G401.6 (cell line): ENCODE data around the gene ACSS2.

ENCODE experiments used
- FAIRE-seq: peaks from 2 replicates; lab custom pipeline; 2012; peaks lifted over from hg19 to GRCh38; lab: Jason Lieb, UNC

ACSS2 gene

DNA sequence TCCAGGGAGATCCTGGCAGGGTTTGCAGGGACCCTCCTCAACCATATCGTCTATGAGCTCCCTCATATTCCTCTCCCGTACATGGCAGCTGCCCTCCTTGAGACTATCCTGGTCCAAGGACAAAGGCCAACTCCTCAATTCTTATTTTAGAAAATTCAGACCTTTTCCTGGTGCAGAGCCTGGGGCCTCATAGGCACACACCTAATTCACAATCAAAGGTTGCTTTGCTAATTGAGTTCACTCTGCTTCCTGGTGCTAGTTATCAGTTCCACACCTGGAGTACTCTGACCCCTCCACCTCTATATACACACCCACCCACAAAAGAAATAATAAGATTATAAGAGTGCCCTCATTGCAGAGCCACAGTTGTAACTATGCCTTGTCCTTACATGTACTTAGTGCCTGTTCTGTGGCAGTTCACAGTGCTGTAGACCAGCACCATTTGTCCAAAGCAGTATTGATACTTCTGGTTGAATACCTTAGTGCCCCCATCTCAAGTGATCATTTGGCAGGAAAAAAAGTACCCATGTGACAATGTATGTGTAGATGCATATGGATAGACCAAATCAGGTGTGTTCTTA, 40.5 kb downstream of the ACSS2 start:
- no peak for FAIRE-seq

- FAIRE-seq, result no peak
Measured at GRCh38 chr20:34920055-34920454, 43.6 kb downstream of the ACSS2 start.

DNA sequence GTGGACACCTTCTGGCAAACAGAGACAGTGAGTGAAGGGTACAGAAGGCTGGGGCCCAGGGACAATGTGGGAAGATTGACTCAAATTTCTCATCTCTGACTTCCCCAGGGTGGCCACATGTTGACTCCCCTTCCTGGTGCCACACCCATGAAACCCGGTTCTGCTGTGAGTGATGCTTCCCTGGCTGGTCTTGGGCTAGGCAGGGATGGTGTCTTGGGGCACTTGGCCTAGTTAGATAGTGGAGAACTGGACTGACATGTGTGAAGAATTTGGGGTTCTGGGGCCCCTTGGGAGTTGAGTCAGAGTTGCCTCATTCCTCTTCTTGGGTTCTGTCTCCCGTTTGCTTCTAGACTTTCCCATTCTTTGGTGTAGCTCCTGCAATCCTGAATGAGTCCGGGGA, 45.0 kb downstream of the ACSS2 start:
- FAIRE-seq, result no peak

DNA sequence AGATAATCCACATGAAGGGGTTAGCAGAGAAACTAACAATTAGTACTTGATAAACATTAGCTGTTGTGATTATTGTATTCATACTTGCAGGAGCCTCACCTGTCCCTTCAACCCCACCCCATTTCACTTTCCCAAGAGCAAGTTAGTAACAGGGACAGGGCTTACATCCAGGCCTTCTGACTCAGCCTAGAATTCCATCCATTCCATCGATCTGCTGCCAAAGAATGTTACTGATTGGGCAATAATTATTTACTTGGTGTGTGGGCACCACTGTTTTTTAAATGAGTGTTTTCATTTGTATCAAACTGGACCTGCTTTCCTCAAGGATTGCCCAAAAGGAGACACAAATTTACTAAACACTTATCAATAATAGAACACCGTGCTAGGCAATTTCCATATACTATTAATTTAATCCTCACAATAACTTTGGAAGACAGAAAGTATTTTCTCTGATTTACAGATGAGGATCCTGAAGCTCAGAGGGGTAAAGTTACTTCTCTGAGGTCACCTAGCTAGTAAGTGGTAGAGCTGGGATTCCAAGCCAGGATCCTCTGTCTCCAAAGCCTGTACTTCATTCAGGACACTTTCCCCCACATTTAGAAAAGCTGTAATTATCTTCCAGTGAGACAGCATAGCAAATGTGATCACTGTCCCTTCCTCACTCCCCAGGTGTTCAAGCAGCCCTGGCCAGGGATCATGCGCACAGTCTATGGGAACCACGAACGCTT, 46.4 kb downstream of the ACSS2 start:
- FAIRE-seq, result no peak

DNA sequence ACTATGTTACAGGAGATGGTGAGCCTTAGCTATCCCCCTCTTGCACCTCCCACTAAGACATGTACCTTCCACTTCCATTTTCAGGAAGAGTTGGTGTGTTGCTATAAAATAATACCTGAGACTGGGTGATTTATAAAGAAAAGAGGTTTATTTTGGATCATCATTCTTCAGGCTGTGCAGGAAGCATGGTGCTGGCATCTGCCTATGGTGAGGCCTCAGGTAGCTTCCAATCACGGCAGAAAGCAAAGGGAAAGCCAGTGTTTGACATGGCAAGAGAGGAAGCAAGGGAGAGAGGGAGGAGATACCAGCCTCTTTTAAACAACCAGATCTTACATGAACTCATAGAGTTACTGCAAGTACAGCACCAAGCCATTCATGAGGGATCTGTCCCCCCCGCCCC, 47.0 kb downstream of the ACSS2 start:
- no peak for FAIRE-seq

DNA sequence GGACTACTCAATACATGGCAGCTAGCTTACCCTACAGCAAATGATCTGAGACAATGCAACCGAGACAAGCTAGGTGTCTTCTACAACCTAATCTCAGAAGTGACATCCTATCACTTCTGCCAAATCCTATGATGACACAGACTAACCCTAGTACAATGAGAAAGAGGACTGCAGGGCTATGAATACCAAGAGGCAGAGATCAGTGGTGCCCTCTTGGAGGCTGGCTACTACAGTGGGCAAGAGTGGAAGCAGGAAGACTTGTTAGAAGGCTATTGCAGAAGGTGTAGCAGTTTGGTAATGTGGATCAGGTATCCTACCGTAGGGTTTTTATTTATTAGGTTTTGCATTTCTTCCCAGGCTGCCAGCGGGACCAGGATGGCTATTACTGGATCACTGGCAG, 48.9 kb downstream of the ACSS2 start:
- no peak for FAIRE-seq

- FAIRE-seq, result no peak
Measured at GRCh38 chr20:34925981-34926380, 49.6 kb downstream of the ACSS2 start.

GRCh38 chr20:34926581-34926980, 50.2 kb downstream of the ACSS2 start:
- FAIRE-seq, result no peak

GRCh38 chr20:34927736-34928135, 51.3 kb downstream of the ACSS2 start:
- no peak for FAIRE-seq

DNA sequence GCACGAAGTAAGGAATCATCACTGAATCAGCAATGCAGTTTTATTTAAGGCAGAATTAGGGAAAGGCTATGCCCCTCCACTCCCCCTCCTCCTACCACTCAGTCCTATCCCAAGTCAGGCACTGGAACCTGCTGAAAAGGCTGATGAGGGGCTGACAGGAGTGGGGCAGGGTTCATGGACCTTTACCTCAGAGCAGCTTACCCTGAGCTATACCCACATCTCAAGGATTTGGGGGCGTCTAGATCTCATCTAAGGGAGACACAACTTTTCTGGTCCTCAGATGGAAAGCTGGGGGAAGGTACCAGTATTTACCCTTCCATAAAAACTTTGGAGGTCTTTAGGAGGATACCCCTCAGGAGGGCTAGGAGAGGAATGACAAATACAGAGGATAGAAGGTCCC, 52.0 kb downstream of the ACSS2 start:
- FAIRE-seq, result no peak

DNA sequence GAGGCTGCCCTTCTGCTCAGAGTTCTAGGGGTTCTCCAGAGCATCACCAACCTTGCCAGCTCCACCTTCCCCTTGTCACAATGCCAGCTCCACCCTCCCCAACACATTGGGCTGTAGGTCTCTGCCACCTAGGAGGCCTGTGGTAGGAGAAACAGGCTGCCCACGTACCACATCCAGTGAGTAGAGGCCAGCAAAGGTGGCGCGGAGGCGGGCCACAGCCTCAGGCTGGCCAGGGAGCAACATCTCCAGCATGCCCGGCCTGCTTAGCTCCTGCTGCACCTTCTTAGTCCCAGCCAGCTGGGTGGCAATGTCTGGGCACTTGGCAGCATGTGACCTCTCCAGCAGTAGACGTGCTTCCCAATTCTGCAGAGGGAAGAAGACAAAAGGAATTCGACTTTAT, 55.4 kb downstream of the ACSS2 start:
- FAIRE-seq, result no peak

- no peak for FAIRE-seq
Measured at GRCh38 chr20:34938466-34939163, 62.2 kb downstream of the ACSS2 start.

DNA sequence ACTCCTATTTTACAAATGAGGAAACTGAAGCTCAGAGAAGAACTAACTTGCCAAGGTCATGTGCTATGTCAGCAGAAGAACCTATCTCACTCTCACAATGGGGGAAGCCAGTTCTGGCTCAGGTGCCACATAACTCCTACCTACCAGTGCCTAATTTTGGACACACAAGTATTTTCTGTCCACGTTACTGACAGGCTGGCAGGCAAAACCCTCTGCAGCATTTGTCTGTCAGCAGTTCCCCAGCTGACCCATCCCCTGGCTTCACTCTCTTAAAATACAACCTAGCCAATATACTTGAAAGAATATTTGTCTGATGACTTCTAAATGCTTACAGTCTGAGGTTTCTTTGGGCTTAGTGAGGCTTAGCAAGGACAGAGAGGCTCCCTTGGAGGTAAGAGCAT, 63.7 kb downstream of the ACSS2 start:
- no peak for FAIRE-seq

DNA sequence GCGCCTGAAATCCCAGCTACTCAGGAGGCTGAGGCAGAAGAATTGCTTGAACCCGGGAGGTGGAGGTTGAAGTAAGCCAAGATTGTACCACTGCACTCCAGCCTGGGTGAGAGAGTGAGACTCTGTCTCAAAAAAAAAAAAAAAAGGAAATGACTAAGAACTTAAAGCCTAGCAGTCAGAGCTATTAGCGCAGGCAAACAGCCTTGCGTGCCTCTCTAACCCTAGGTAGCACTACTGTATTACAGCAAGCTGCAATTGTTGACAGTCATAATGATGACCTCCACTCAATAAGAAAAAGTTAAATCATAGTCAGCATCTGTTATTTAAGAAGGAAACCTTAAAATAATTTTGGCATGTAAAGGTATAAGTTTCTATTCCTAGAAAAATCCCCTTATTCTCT, 64.8 kb downstream of the ACSS2 start:
- FAIRE-seq, result no peak

- FAIRE-seq, result no peak
Measured at GRCh38 chr20:34942301-34942700, 65.9 kb downstream of the ACSS2 start.

DNA sequence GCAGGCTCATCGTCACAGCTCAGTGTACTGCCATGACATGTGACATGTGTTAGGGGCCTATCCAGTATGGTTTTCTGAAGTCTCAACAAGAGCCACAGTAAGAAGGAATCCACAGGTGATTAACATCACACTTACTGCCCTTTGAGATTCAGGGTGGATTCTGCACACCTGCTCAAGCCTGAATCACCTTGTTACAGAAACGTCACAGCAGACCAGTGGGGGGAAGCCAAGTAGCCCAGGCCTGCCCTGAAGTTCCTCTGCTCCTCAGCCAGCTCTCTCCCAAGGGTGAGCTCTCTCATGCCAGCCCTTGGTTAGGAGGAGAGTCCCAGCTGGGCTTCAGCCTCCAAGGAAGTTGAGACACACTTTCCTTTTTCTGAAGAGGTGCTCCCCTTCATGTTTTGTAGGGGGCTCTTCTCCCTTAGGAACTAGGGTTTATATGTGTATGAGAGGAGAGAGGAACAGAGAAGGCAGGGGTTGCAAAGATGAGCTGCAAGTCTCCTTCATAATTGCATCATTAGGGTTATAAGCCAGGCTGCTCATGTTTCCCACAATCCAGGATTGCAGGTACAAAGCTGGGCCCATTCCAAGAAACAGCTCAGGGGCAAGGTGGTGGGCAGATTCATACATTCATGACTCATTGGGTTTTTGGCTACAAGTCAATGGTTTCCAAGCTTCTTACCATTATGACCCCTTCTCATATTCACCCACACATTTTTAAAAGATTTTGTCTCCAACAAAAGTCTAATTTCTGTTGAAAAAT, 67.6 kb downstream of the ACSS2 start:
- FAIRE-seq, result no peak

DNA sequence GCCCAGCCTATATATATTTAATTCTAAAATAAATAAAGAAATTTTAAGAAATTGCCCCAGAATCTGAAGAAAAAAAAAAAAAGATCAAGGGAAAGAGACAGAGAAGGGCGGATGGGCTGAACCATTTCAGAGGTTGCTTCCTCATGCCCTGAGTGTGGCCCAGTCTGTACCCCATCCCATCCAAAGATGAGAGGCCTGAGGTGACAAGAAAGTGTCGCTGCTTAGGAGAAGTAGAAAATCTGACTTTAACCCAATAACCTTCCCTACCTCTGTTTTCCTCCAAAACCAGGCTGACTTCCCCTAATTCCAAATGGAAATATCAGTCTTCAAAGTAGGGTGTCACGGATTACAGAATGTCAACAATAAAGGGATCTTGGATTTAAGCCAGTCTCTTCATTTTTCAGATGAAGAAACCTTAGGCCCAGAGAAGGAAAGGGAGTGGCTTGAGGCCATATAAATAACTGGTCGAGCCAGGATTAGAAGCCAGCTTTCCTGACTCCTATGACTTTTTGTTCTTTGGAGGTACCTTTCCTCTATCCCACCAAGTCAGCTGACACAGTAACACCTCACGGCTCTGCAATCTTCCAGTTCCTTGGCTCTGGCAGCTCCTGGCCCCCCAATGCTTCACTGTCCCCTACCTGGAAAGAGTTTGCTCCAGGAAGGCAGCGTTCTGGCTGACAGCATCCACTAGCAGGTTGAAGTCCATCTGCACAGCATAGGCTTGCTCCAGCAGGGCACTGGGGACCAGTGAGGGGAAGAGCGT, 69.1 kb downstream of the ACSS2 start:
- FAIRE-seq, result no peak

DNA sequence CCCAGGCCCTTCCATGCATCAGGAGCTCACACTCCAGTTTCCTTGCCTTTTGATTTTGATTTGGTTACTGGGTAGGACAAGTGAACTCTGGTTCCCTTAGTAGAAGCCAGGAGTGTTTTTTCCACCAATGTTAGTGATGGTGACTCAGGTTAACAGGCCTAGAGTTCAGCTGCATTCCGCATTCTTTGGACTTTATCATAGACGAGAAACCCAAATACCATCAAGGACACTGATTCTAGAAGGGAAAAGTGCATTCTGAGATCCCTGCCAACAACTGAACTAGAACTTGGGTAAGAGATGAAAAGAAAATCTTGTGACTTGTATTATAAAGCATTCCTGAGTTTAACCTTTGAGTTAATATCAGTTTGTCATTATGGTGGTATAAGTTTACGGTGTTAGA, 70.2 kb downstream of the ACSS2 start:
- no peak for FAIRE-seq

DNA sequence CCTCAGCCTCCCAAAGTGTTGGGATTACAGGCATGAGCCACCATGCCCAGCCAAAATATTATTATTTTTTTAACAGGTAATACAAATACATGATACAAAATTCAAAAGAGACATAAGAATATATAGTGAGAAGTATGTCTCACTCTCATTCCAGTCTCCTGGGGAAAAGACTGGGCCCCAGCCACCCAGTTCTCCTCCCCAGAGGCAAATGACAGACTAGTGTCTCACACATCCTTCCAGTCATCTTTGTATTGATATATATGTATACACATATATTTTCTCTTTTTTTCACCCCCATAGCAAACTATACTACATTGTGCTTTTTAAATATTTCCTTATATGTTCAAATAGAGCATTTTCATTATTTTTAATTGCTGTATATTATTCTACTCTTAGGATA, 70.9 kb downstream of the ACSS2 start:
- no peak for FAIRE-seq

- FAIRE-seq, result no peak
Measured at GRCh38 chr20:34948030-34948429, 71.6 kb downstream of the ACSS2 start.

GRCh38 chr20:34949120-34949519, 72.7 kb downstream of the ACSS2 start:
- FAIRE-seq, result no peak

GRCh38 chr20:34951252-34951651, 74.8 kb downstream of the ACSS2 start:
- no peak for FAIRE-seq
